CD14-positive monocyte (primary cell): ENCODE data around the gene NAV1. TPM values are rescaled to one million over a fixed set of nuclear protein-coding genes. Genes with fewer than 3 reads are reported as not detected.

Source experiments
- DNase-seq, 3 donors: peaks; one replicate each; pipeline ENCODE4 v3.0.0-alpha.2; 2011 to 2022
- H2AFZ ChIP-seq: 2 replicates; pipeline ENCODE4 v1.6.0; 2012; ENCODE audit warnings: mild to moderate bottlenecking, low read depth, low read length, inconsistent platforms; ENCODE audit not compliant: insufficient read depth, poor library complexity, severe bottlenecking
- H3K27ac ChIP-seq, 2 donors: 1 replicate in 1 of 2; 2 replicates in 1 of 2; pipeline ENCODE4 v1.5.1; 2012 to 2013; ENCODE audit warnings: low read length in 2 of 2, control low read depth in 1 of 2, inconsistent platforms in 1 of 2, low read depth in 1 of 2, mild to moderate bottlenecking in 1 of 2
- H3K27me3 ChIP-seq, 2 donors: one replicate each; pipeline versions ENCODE4 v1.6.0 to v1.6.1; 2011 to 2013; ENCODE audit warnings: low read length in 2 of 2; ENCODE audit not compliant: control insufficient read depth in 2 of 2, insufficient read depth in 2 of 2
- H3K36me3 ChIP-seq, 2 donors: replicated peaks in 1 of 2; 1 replicate in 1 of 2; 2 replicates in 1 of 2; pipeline versions ENCODE4 v1.5.1 to v1.6.1; 2012 to 2013; ENCODE audit warnings: low read length in 2 of 2, control low read depth in 1 of 2, inconsistent platforms in 1 of 2, mild to moderate bottlenecking in 1 of 2; ENCODE audit not compliant: insufficient read depth in 2 of 2, control insufficient read depth in 1 of 2
- H3K4me1 ChIP-seq, 2 donors: 1 replicate in 1 of 2; 2 replicates in 1 of 2; pipeline versions ENCODE4 v1.5.1 to v1.6.1; 2012 to 2013; ENCODE audit warnings: low read length in 2 of 2, control low read depth in 1 of 2, inconsistent platforms in 1 of 2, mild to moderate bottlenecking in 1 of 2, moderate library complexity in 1 of 2; ENCODE audit not compliant: insufficient read depth in 2 of 2, control insufficient read depth in 1 of 2
- H3K4me2 ChIP-seq: replicated peaks from 2 replicates; pipeline ENCODE3; 2012; ENCODE audit warnings: low read length, moderate library complexity, mild to moderate bottlenecking; ENCODE audit not compliant: poor library complexity, severe bottlenecking; ENCODE audit errors: extremely low read depth
- H3K4me3 ChIP-seq, 3 experiments: fragments of 200-600 bp in 1 of 3; sonication (generic) in 1 of 3; replicated peaks in 1 of 3; 1 replicate in 2 of 3; 2 replicates in 1 of 3; pipeline ENCODE4 v1.5.1; 2011 to 2013; ENCODE audit warnings: low read length in 3 of 3, mild to moderate bottlenecking in 3 of 3, control low read depth in 2 of 3, low read depth in 2 of 3, inconsistent platforms in 1 of 3, moderate library complexity in 1 of 3
- H3K79me2 ChIP-seq: 2 replicates; pipeline ENCODE4 v1.6.0; 2012; ENCODE audit warnings: mild to moderate bottlenecking, control low read depth, inconsistent platforms, low read length, moderate library complexity; ENCODE audit not compliant: insufficient read depth
- H3K9ac ChIP-seq: 2 replicates; pipeline ENCODE4 v1.6.0; 2017; ENCODE audit warnings: low read length, mild to moderate bottlenecking; ENCODE audit not compliant: insufficient read depth, poor library complexity, severe bottlenecking
- H3K9me3 ChIP-seq, 2 donors: replicated peaks in 1 of 2; 1 replicate in 1 of 2; 2 replicates in 1 of 2; pipeline versions ENCODE4 v1.5.1 to v1.6.1; 2012 to 2013; ENCODE audit warnings: low read length in 2 of 2, control low read depth in 1 of 2; ENCODE audit not compliant: control insufficient read depth in 1 of 2, insufficient read depth in 1 of 2
- H4K20me1 ChIP-seq: 2 replicates; pipeline ENCODE4 v1.6.0; 2012; ENCODE audit warnings: mild to moderate bottlenecking, low read length, control low read depth, moderate library complexity; ENCODE audit not compliant: insufficient read depth
- H3K27ac Mint-ChIP-seq, 7 donors: one replicate each; pipeline ENCODE4 v1.8.0; 2020; ENCODE audit warnings: mild to moderate bottlenecking in 7 of 7, mixed read lengths in 7 of 7, moderate library complexity in 6 of 7, inconsistent platforms in 2 of 7
- H3K27me3 Mint-ChIP-seq, 3 donors: one replicate each; pipeline ENCODE4 v1.8.0; 2021 to 2022; ENCODE audit warnings: low read depth in 3 of 3, mild to moderate bottlenecking in 3 of 3, mixed read lengths in 3 of 3, moderate library complexity in 3 of 3, inconsistent platforms in 1 of 3
- H3K36me3 Mint-ChIP-seq, 2 donors: one replicate each; pipeline ENCODE4 v1.8.0; 2020; ENCODE audit warnings: mixed read lengths in 2 of 2, inconsistent platforms in 1 of 2, mild to moderate bottlenecking in 1 of 2
- H3K4me1 Mint-ChIP-seq: one replicate; pipeline ENCODE4 v1.8.0; 2020; ENCODE audit warnings: mild to moderate bottlenecking, mixed read lengths
- H3K4me3 Mint-ChIP-seq, 2 donors: one replicate each; pipeline ENCODE4 v1.8.0; 2020; ENCODE audit warnings: mild to moderate bottlenecking in 2 of 2, mixed read lengths in 2 of 2, moderate library complexity in 1 of 2
- H3K9me3 Mint-ChIP-seq, 7 donors: one replicate each; pipeline ENCODE4 v1.8.0; 2020 to 2022; ENCODE audit warnings: mixed read lengths in 7 of 7, mild to moderate bottlenecking in 6 of 7, moderate library complexity in 6 of 7, inconsistent platforms in 2 of 7
- CTCF ChIP-seq: fragments of 200-600 bp; IDR thresholded peaks from one replicate; pipeline ENCODE4 v1.8.0; 2022; ENCODE audit warnings: antibody characterized with exemption, mild to moderate bottlenecking
- WGBS: methylation state at CpG from one replicate; pipeline ENCODE4 v1.1.5; 2013; ENCODE audit warnings: missing lambda C conversion rate; ENCODE audit not compliant: insufficient coverage; 5-methylcytosine and 5-hydroxymethylcytosine counted together
- intact Hi-C, 2 donors: fragments of 100-400 bp; cut with micrococcal nuclease; formaldehyde crosslinking; loops; one replicate each; pipeline versions ENCODE4 v1.15.0 to v1.15.1; 2023
- polyA plus RNA-seq, 3 donors: library from polyadenylated mRNA; depleted of rRNA in 1 of 3; unstranded in 2 of 3; stranded (reverse) in 1 of 3; fragments of 300-500 nt in 2 of 3; fragments of >200 nt in 1 of 3; fragmentation: Illumina TruSeq in 2 of 3; gene quantifications; 1 replicate in 2 of 3; 2 replicates in 1 of 3; pipeline ENCODE4 v1.2.3, GENCODE V29; 2012 to 2021

Gene NAV1
- polyA plus RNA-seq, 3 donors = 0.37 to 1.4 (median 0.89) TPM

GRCh38 chr1:201565771-201566528 lies 27.0 kb downstream of the NAV1 start:
- Histone ChIP-seq H3K27ac (no peak overlapping the region), H2AFZ (no peak overlapping the region), H3K4me2 (no peak overlapping the region), H3K36me3 (no peaks in the 10 kb centered on the region), H3K4me3 (no peak overlapping the region), H3K79me2 (no peaks in the 10 kb centered on the region), H3K9ac (no peak overlapping the region), H3K9me3 (no peaks in the 10 kb centered on the region), H4K20me1 (no peaks in the 10 kb centered on the region), H3K4me1 (peaks cover 9% of the 10 kb centered on the region in 2 donors), H3K27me3 (no peaks in the 10 kb centered on the region)
- Mint-ChIP-seq H3K4me1 (peaks cover 23% of the 10 kb centered on the region), H3K4me3 (no peak overlapping the region), H3K36me3 (peaks cover 0 to 4% of the 10 kb centered on the region in 2 donors), H3K9me3 (no peaks in the 10 kb centered on the region), H3K27me3 (peaks cover 0 to 3% (median 2%) of the 10 kb centered on the region in 3 donors), H3K27ac (peak overlapping the region in 3 of 7 donors; percentile 21 to 63 (median 50))
- intact Hi-C loops = no loop called here
- no peak for DNase-seq
- 97% methylated on average over 12 of the region's 12 CpGs for WGBS
- TF ChIP-seq CTCF = no peak

GRCh38 chr1:201566529-201566823 lies 27.5 kb downstream of the NAV1 start:
- no peaks in the 10 kb centered on the region for H3K27me3 ChIP-seq
- H3K9me3 Mint-ChIP-seq = no peaks in the 10 kb centered on the region
- H3K27ac Mint-ChIP-seq = no peak overlapping the region
- H3K79me2 ChIP-seq = no peaks in the 10 kb centered on the region
- H4K20me1 ChIP-seq = no peaks in the 10 kb centered on the region
- H3K4me2 ChIP-seq = no peak overlapping the region
- TF ChIP-seq CTCF = no peak
- H3K4me3 Mint-ChIP-seq = no peak overlapping the region
- no peak overlapping the region for H3K27ac ChIP-seq
- DNase-seq = no peak
- H2AFZ ChIP-seq = no peak overlapping the region
- peaks cover 0 to 4% of the 10 kb centered on the region in 2 donors for H3K36me3 Mint-ChIP-seq
- intact Hi-C loops = no loop called here
- H3K4me3 ChIP-seq = no peak overlapping the region
- peaks cover 21% of the 10 kb centered on the region for H3K4me1 Mint-ChIP-seq
- H3K4me1 ChIP-seq = peaks cover 6% of the 10 kb centered on the region in 2 donors
- peaks cover 0 to 3% (median 2%) of the 10 kb centered on the region in 3 donors for H3K27me3 Mint-ChIP-seq
- H3K36me3 ChIP-seq = no peaks in the 10 kb centered on the region
- H3K9me3 ChIP-seq = no peaks in the 10 kb centered on the region
- whole genome bisulfite sequencing = 100% methylated on average over 1 of the region's 2 CpGs
- no peak overlapping the region for H3K9ac ChIP-seq
